Embryonic facial prominence (tissue), 1 donor: ENCODE data around the gene IRX6.

ENCODE experiments used
- DNase-seq: peaks from one replicate; pipeline ENCODE4 v3.0.0-alpha.2; 2016; ENCODE audit errors: extremely low spot score

The IRX6 gene

DNA sequence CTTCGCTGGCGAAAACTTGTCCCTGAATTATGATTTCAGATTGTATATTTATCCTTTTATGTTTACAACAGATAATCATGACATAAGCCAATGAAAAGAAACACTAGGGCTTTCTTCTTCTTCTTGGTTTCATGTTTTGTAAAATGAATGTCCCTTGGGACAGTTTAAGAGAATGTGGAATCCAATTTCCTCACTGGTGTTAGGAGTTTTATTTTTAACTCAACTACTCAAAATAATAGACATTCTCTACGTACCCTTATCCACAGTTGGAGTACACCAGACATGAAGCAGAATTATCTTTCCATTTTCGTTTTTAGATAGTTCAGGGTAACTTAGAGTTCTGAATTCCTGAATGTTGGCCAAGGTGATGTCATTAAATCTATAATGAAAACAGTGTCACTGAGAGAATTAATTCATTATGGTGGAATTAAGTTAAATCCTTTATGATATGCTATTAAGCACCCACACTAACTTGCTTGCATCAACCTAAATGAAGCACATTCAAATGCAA is 43.4 kb downstream of the IRX6 start:
- DNase-seq: no peak

DNA sequence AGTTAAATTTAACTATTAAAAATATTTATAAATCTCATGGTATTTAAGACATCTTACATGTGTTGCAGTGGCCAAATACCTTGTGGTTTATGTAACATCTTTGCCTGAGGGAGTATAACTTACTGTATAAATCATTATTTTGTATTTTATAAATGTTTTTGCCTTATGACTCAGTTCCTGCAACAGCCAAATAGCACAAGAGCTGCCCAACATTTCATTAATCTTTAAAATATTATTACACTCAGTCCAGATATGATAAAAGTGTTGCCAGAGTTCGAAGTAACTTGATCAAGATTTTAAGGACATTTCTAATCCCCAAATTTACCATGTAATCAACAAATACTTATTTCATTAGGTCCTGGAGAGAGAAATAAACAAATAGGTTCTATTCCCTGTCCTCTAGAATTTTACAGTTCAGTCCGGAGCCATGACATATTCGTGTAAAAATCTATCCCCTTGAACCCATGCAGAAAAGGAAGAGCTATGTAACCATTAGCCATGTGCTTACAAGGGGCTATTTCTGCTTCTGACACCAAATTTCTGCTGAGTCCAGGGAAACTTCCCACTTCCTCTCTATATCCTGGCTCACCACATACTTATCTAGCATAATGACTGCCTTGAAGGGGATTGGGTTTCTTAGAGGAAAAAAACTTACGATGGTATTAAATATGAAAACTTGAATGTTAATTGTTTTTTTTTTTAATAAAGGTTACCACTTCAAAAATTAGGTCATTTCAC is 44.0 kb downstream of the IRX6 start:
- DNase-seq: no peak

DNA sequence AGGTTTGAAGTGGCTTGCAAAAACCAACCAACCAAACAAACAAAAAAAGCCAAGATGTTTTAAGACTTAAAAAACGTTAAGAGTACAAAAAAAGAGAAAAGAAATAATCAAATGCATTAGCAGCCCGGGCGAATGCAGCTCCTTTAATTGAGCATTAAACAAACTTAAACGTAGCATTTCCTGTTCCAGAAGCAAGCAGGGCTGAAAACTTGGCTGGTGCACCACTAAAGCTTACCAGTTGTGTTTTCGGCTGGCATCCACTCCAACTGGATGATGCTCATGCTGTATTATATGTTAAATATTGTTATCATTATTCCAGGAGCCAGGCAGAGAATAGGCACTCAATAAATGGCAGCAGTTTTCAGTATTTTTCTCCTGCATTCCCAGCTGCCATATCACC is 45.1 kb downstream of the IRX6 start:
- no peak for DNase-seq

DNA sequence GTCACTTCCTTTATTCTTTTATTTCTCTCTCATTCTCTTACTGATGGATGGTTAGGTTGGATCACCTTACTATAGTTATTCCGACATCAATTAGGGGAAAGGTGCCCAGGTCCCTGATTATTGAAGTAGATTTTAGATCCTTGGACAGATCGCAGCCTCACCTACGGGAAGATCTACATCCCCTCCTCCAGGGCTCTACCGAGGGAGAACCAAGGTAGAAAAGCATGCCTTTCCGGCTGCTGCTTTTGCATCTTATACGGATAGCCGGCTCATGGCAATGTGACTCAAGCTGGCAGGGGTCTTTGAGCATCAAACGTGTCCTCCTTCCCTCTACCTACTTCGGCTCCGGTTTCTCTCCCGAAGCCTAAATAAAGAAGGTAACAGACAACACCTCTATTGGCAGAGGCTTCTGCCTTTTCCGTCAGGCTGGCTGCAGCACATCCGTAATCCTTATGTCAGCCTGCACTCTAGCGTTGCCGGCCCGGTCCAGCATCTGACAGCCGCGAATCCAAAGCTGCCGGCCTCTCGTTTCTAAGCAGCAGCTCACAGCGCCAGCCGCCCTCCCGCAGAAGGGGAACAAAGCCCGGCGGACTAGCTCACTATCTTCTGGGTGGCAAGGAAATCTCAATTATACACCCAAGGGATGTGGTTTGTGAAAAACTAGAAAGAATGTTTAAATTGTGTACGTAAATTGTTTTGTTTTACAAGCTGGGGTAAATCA is 46.9 kb downstream of the IRX6 start:
- DNase-seq: peak; percentile 65

DNA sequence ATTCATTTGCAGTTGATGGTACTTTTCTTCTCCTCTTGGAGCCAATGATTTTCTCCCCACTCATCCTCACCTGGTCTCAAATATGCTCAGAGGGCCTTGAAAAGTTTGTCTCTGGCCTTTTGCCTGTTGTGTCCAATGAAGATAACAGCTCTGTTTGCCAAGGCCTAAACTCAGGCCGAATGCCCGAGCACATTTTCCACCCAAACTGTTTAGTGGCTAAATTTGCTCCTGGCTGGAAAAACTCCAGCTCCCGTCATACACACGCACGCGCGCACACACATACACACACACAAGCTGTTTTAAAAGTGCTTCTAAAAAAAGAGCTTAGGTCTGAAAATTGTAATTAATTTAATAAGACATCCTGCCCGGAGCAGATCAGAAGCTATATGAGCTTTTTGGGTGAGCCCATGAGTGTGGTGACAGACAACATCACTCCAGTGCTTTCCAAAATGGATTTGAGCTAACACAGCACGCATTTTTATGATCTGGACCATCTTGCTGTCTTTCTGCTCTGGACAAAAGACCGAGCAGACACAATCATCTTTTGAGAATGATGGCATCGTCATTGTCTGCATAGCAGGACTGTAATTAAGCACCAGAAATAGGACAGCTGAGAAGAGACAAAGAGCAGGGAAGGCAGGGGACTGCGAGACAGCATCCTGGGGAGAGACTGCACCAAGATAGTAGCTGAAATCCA is 48.9 kb downstream of the IRX6 start:
- no peak for DNase-seq

DNA sequence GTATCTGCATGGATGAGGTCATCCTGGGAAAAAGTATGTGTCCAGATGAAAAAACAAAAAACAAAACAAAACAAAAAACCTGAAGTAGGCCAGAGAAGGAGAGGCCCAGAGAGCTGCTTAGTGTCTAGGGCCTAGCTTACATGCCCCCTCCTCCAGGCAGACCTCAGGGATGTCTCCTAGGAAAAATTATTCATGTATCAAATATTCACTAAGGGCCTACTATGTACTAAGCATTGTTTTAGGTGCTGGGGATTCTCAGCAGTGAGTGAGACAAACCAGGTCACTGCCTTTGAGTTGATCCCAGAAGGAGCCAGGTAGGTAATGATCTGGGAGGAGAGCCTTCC is 49.5 kb downstream of the IRX6 start:
- no peak for DNase-seq

DNA sequence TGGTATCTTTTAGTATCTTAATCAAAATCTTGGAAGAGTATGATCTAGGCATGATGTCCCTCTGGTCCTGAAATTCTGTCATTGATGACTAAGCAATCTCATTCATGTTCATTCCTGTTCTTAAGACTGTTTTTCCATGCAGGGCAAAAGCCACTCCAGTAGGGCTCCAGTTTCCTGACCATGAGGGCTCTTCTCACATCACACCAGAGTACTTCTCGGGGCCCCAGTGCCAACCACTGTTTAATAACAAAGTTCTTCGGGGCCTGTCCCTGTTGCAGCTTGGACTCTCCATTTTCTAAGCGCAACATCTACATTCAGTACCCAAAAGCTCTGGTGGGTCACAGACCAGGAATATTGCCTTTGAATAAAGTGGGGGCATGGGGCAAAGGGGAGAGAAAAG is 52.0 kb downstream of the IRX6 start:
- no peak for DNase-seq

DNA sequence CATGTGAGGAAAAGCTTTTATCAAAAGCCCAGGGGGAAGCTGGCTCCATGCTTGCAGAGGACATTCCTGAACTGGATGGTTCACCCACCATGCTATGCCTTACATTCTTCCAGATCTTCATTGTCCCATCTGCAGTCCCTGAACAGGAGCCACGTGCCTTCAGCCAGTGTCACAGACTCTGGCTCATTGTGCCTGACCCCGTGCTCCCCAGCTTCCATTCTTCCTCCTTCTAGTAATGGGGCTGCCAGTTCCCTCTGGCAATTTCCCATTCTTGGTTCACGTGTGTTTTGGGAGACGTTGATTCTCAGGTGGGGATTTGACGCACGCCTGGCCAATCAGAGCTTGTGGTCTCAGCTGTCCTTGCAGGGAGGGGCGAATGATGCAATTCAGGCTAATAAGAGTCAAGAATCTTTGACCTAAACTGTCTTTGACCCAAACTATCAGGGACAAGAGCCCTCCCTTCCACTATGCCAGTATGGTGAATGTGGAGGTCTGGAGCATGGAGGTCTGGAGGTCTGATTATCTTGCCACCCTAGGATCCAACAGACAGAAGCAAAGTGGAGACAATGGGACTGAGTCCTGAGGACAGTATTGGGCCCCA is 52.7 kb downstream of the IRX6 start:
- no peak for DNase-seq

DNA sequence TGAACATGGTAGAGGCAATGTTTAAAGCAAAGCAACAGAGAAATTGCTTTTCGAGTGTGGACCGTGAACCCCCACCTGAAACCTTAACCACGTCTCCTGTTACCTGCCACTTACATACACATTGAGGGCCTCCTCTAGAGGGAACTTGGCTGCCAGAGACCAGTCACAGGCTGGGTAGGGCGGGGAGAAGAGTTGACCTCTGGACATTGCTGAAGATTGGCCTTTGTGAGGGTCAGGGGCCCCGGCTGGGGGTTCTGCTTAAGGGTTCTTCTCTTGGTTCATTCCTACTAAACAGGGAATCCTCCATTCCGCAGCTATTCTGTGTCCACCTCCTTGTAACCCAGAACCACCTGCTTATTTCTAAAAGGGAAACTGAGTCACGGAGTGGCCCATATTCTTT is 53.8 kb downstream of the IRX6 start:
- DNase-seq: no peak

DNA sequence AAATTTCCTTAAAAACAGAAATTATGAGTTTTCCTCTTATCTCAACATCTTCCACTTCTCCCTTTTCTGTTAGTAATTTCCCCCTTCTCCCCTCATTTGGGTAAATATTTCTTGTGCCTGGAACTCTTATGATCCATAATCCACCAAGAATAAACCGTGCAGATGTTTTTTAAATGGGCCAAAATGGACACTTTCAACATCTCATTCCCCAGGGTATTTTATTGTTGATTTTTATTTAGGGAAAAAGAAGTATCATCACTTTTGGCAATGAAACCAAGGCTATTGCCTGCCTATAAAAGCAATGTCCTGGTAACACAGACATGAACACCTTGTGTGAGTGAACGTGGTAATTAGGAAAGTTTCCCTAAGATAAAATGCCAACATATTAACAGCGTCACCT is 54.6 kb downstream of the IRX6 start:
- DNase-seq: no peak

DNA sequence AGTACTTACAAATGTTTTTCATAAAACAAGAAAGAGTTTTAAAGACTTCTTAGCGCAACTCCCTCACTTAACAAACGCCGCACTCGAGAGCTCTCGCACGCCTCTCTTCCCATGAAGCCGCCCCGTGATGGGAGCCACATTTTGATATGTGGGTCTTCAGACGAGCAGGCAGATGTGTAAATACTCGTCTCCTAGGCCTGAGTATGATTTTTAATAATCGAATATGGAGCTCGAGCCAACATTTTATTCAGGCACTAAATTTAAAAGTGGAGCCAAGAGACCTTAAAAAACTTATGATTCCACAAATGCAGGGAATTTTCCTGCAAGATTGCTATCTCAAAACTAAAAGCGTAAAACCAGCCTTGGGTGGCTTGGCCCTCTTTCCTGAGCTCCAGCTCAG is 55.4 kb downstream of the IRX6 start:
- DNase-seq: no peak

DNA sequence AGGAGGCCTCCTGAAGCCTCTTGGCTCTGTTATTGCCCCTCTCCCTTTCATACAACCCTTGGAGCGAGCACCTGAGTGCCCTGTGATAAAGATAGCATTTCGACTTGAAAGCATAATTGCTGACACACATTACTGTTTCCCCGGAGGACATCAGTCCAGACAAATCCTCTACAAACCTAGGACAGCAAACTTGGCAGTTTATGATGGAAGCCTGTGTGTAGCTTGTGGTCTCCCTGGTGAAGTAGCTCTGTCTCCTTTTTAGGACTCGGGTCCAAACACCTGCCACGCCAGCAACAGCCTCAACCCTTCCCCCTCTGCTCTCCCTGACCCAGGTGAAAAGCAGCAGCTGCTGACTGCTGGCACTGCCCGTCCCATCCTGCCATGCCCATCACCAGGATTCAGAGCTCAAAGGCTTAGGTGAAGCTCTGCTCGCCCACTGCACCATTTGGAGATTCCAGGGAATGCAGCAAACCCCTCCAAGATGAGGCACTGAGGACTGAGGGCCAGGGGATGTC is 55.9 kb downstream of the IRX6 start:
- no peak for DNase-seq
